ENCODE data around the gene VPS35L.

Gene VPS35L

GRCh38 chr16:19555186-19555937 lies at the start of gene VPS35L:
TSS of gene VPS35L (plus strand) at chr16:19555703. CDS start at chr16:19555730, 27 bp downstream.
- peak; percentile 97 to 98 for DNase-seq

- DNase-seq = no peak
These were observed 48.5 kb upstream of the VPS35L start for GRCh38 chr16:19506965-19507364.

GRCh38 chr16:19507867-19508266 lies 47.6 kb upstream of the VPS35L start:
- DNase-seq = no peak

GRCh38 chr16:19512297-19512696 lies 43.2 kb upstream of the VPS35L start:
- DNase-seq = no peak

GRCh38 chr16:19513377-19514053 lies 42.0 kb upstream of the VPS35L start:
- DNase-seq = no peak

GRCh38 chr16:19515757-19516156 lies 39.7 kb upstream of the VPS35L start:
- no peak for DNase-seq

- no peak for DNase-seq
These were observed 37.9 kb upstream of the VPS35L start for GRCh38 chr16:19517424-19518089.

- DNase-seq = no peak
These were observed 37.1 kb upstream of the VPS35L start for GRCh38 chr16:19518388-19518787.

- DNase-seq = peak in 1 of 2 donors; percentile 4
These were observed 34.6 kb upstream of the VPS35L start for GRCh38 chr16:19520861-19521331.

- DNase-seq = peak; percentile 91 to 94
These were observed 33.8 kb upstream of the VPS35L start, which contains the start of gene GDE1 for GRCh38 chr16:19521471-19522396. TSS of gene GDE1 (minus strand) at chr16:19522098. CDS start at chr16:19521964, 134 bp downstream.

- DNase-seq = no peak
These were observed 33.1 kb upstream of the VPS35L start for GRCh38 chr16:19522397-19522732.

GRCh38 chr16:19522760-19523159 lies 32.7 kb upstream of the VPS35L start:
- DNase-seq = no peak

GRCh38 chr16:19523184-19523558 lies 32.3 kb upstream of the VPS35L start:
- no peak for DNase-seq

GRCh38 chr16:19523559-19524355 lies 31.7 kb upstream of the VPS35L start, which contains the start of gene CCP110:
TSS of gene CCP110 (plus strand) at chr16:19523942. CDS start at chr16:19527882, 3,940 bp downstream.
- DNase-seq = peak; percentile 93 to 95

- no peak for DNase-seq
These were observed 31.2 kb upstream of the VPS35L start for GRCh38 chr16:19524356-19524615.

GRCh38 chr16:19524616-19525384 lies 30.7 kb upstream of the VPS35L start:
- DNase-seq = peak in 1 of 2 donors; percentile 13

GRCh38 chr16:19525385-19525723 lies 30.1 kb upstream of the VPS35L start:
- DNase-seq = no peak

- no peak for DNase-seq
These were observed 28.3 kb upstream of the VPS35L start for GRCh38 chr16:19527161-19527560.

- no peak for DNase-seq
These were observed 26.8 kb upstream of the VPS35L start for GRCh38 chr16:19528666-19529065.

GRCh38 chr16:19532601-19533000 lies 22.9 kb upstream of the VPS35L start:
- no peak for DNase-seq
